Muscle of leg (tissue), 11 donors: Measurements from ENCODE around the gene GAPDHS. TPM values are rescaled to one million over a fixed set of nuclear protein-coding genes. Genes with fewer than 3 reads are reported as not detected.

Experiments
- DNase-seq: peaks from one replicate; pipeline ENCODE4 v3.0.0; 2013
- H3K27ac ChIP-seq: one replicate; pipeline ENCODE4 v1.5.1; 2013; ENCODE audit warnings: mild to moderate bottlenecking, low read length, control low read depth
- H3K27me3 ChIP-seq: one replicate; pipeline ENCODE4 v1.6.1; 2013; ENCODE audit warnings: low read length; ENCODE audit not compliant: control insufficient read depth, insufficient read depth
- H3K36me3 ChIP-seq: one replicate; pipeline ENCODE4 v1.6.1; 2013; ENCODE audit warnings: low read length; ENCODE audit not compliant: control insufficient read depth, insufficient read depth
- H3K4me1 ChIP-seq: one replicate; pipeline ENCODE4 v1.6.1; 2013; ENCODE audit warnings: low read length; ENCODE audit not compliant: control insufficient read depth, insufficient read depth
- H3K4me3 ChIP-seq: one replicate; pipeline ENCODE4 v1.5.1; 2013; ENCODE audit warnings: low read length, control low read depth
- H3K9me3 ChIP-seq: replicated peaks from 2 replicates; pipeline ENCODE4 v1.6.1; 2013; ENCODE audit warnings: low read depth, low read length; ENCODE audit not compliant: control insufficient read depth
- WGBS: methylation state at CpG from one replicate; pipeline ENCODE4 v1.1.5; 2013; ENCODE audit warnings: missing lambda C conversion rate; ENCODE audit not compliant: insufficient coverage; 5-methylcytosine and 5-hydroxymethylcytosine counted together
- polyA plus RNA-seq, 8 donors: library from polyadenylated mRNA; unstranded; fragments of 120-200 nt; gene quantifications; one replicate each; pipeline versions ENCODE4 v1.2.1 to v1.2.3, GENCODE V29; 2013; ENCODE audit warnings: inconsistent platforms in 1 of 8, low replicate concordance in 1 of 8; ENCODE audit not compliant: insufficient read length in 8 of 8, insufficient read depth in 1 of 8
- total RNA-seq: library from RNA; stranded (reverse); fragments of 120-200 nt; gene quantifications from one replicate; pipeline ENCODE4 v1.2.4, GENCODE V29; 2013

Gene GAPDHS
- total and polyA plus RNA-seq, 9 donors, result not detected

- DNase-seq, result no peak
- Histone ChIP-seq H3K9me3 (no peaks in the 10 kb centered on the region), H3K36me3 (no peaks in the 10 kb centered on the region), H3K27me3 (peaks cover 32% of the 10 kb centered on the region), H3K27ac (no peak within 1 kb of the TSS), H3K4me3 (no peak within 1 kb of the TSS), H3K4me1 (no peaks in the 10 kb centered on the region)
- 82% methylated on average over 7 of the region's 15 CpGs for WGBS
Measured at GRCh38 chr19:35563207-35563829, 30.1 kb downstream of the GAPDHS start, which contains the start of gene ATP4A. Gene ATP4A, minus strand, starts transcription at chr19:35563658. Its CDS starts 29 bp downstream, at chr19:35563629.

DNA sequence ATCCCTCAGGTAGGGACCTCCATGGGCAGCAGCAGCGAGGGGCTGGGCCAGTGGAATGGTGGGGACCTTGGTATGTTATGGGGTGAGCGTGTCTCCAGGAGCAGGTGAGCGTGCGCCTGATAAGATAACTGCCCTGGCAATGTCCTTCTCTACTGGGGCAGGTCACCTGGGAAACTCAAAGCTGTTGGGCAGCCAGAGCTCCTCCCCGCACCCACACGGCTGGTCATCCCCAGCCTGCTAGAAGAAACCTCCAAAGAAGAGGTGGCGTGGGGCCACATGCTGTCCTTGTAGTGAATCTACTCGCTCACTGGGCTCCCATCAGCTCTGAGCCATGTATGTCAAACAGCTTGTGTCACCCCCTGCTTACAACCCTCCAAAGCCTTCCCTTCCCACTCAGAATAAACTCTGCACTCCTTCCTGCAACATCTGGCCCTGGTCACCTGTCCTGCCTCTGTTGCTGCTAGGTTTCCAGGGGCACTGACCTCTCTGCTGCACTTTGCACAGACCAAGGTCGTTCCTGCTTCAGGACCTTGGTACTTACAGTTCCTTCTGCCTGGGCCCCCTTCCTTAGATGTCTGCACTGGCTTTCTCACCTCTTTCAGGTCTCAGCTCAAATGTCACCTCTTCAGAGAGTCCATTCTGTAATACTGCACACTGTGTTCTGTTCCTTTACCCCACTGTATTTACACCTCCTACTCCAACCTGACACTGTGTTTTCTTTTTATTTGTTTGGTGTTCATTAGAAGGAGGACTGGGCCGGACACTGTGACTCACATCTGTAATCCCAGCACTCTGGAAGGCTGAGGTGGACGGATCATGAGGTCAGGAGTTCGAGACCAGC is 32.0 kb downstream of the GAPDHS start:
- Histone ChIP-seq H3K9me3 (no peaks in the 10 kb centered on the region), H3K4me3 (no peak overlapping the region), H3K36me3 (no peaks in the 10 kb centered on the region), H3K4me1 (no peaks in the 10 kb centered on the region), H3K27me3 (peaks cover 14% of the 10 kb centered on the region), H3K27ac (no peak overlapping the region)
- 80% methylated on average over 8 of the region's 12 CpGs for WGBS
- no peak for DNase-seq

DNA sequence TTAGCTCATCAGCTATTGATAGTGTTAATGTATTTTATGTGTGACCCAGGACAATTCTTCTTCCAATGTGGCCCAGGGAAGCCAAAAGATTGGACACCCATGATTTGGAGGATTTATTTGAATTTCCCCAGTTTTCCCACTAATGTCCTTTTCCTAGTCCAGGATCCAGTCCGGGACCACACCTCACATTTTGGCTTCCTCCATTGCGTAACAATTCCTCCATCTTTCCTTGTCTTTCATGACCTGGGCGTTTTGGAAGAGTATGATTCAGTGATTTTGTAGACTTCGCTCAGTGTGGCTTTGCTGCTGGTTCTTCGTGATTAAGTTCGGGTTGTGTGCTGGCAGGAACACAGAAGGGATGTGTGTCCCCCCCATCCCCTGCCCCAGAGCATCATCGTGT is 33.5 kb downstream of the GAPDHS start:
- Histone ChIP-seq H3K36me3 (no peaks in the 10 kb centered on the region), H3K27me3 (peaks cover 5% of the 10 kb centered on the region), H3K4me1 (no peaks in the 10 kb centered on the region), H3K9me3 (no peaks in the 10 kb centered on the region), H3K4me3 (no peak overlapping the region), H3K27ac (no peak overlapping the region)
- DNase-seq, result no peak
- WGBS, result 70% methylated on average over 2 of the region's 7 CpGs

DNA sequence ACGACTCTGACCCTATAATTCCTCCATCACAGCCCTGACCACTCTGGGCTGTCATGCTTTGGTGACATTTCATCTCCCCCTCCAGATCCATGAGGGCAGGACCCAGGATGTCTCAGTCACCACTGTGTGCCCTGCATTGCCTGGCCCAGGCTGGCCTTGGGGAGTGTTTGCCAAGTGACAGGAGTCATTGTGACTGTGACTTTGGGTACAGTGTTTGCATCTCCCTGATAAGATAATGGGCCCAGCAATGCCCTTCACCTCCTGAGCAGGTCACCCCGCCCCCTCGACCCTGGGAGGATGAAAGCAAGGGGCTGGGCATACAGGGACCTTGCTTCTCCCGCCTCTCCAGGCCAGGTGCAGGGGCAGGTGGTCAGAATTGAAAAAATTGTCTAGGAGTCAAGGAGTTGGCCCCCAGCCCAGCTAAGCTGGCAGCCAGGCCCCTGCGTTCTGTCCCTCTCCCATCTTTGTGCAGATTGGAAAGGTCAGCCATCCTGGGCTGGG is 36.1 kb downstream of the GAPDHS start:
- DNase-seq, result no peak
- no peak overlapping the region for H3K4me3 ChIP-seq
- H3K27me3 ChIP-seq, result peaks cover 2% of the 10 kb centered on the region
- no peaks in the 10 kb centered on the region for H3K4me1 ChIP-seq
- H3K27ac ChIP-seq, result no peak overlapping the region
- H3K36me3 ChIP-seq, result no peaks in the 10 kb centered on the region
- 60% methylated on average over 5 of the region's 5 CpGs for WGBS
- H3K9me3 ChIP-seq, result no peaks in the 10 kb centered on the region

DNA sequence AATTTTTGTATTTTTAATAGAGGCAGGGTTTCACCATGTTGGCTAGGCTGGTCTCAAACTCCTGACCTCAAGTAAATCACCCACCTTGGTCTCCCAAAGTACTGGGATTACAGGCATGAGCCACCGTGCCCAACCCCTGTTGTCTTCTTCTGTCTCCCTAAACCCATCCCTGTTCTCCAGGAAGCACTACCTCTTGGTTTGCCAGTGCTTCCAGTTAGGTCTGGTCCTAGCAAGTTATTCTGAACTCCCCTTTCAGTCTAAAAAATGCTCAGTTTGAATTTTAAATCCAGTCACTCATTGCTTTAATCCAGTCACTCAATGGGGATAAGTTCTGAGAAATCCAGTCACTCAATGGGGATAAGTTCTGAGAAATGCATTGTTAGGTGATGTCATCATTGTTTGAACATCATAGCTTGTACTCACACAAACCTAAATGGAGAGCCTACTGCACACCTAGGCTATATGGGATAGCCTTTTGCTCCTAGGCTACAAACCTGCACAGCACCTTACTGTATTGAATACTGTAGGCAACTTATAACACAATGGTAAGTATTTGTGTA is 38.2 kb downstream of the GAPDHS start:
- Histone ChIP-seq H3K4me1 (no peaks in the 10 kb centered on the region), H3K4me3 (no peak overlapping the region), H3K27ac (no peak overlapping the region), H3K27me3 (peaks cover 2% of the 10 kb centered on the region), H3K36me3 (no peaks in the 10 kb centered on the region), H3K9me3 (peaks cover 10% of the 10 kb centered on the region)
- no peak for DNase-seq
- 89% methylated on average over 1 of the region's 1 CpG for WGBS

DNA sequence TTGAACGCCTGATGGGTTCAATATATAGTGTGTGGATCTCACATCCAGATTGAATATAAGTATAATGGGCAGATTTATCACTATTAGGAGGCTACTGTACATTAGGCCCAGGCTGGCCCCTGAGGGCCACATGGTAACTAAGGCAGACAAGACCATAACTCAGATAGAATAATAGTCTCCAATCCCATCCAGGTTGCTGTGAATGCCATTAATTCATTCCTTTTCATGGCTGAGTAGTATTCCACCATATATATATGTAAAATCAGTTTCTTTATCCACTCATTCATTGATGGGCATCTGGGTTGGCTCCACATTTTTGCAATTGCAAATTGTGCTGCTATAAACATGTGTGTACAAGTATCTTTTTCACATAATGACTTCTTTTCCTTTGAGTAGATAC is 44.7 kb downstream of the GAPDHS start:
- Histone ChIP-seq H3K4me3 (no peak overlapping the region), H3K27me3 (no peaks in the 10 kb centered on the region), H3K4me1 (no peaks in the 10 kb centered on the region), H3K27ac (no peak overlapping the region), H3K9me3 (peaks cover 15% of the 10 kb centered on the region), H3K36me3 (no peaks in the 10 kb centered on the region)
- WGBS, result no CpG with 5 or more reads among the region's 1 CpG
- DNase-seq, result no peak

DNA sequence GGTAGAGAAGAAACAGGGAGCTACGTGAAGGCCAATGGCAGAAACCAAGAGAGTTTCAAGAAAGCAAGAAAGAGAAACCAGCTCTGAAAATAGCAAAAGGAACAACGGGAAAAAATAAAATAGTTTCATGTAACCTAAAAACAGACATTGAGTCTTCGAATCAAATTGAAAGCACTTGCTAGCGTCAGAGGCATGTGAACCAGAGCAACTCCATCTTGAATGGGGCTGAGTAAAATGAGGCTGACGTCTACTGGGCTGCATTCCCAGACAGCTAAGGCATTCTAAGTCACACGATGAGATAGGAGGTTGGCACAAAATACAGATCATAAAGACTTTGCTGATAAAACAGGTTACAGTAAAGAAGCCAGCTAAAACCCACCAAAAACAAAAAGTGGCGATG is 45.5 kb downstream of the GAPDHS start:
- Histone ChIP-seq H3K9me3 (peaks cover 15% of the 10 kb centered on the region), H3K36me3 (no peaks in the 10 kb centered on the region), H3K4me1 (no peaks in the 10 kb centered on the region), H3K4me3 (no peak overlapping the region), H3K27me3 (no peaks in the 10 kb centered on the region), H3K27ac (no peak overlapping the region)
- WGBS, result 77% methylated on average over 4 of the region's 7 CpGs
- DNase-seq, result no peak

- H3K4me1 ChIP-seq, result no peaks in the 10 kb centered on the region
- WGBS, result no CpG with 5 or more reads among the region's 1 CpG
- peaks cover 2% of the 10 kb centered on the region for H3K9me3 ChIP-seq
- peaks cover 2% of the 10 kb centered on the region for H3K27me3 ChIP-seq
- no peak overlapping the region for H3K4me3 ChIP-seq
- DNase-seq, result no peak
- no peaks in the 10 kb centered on the region for H3K36me3 ChIP-seq
- no peak overlapping the region for H3K27ac ChIP-seq
Measured at GRCh38 chr19:35582760-35583159, 49.5 kb downstream of the GAPDHS start.

DNA sequence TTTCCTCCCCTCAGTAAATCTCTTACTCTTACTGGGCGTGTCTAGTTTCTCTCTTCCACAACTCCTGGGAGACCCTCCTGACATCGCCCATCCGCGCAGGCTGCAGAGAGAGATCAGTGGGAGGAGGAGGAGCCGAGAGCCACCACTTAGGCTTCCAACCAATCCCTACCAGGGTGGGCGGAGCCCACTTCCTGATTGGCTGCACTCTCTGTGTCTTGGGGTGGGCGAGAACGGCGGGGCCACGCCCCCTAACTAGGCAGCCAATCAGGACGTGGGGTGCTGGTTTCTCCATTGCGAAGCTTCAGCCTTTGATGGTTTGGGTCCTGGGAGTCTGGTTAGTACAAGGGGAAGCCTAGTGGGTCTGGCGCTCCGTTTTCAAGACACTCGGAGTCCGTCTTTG is 52.6 kb downstream of the GAPDHS start, which contains the start of gene PMIS2:
Gene PMIS2, plus strand, starts transcription at position 326 of the 400 bp plus-strand sequence. CDS start 87 bp downstream, outside the sequence.
- Histone ChIP-seq H3K27me3 (peaks cover 2% of the 10 kb centered on the region), H3K4me3 (no peak within 1 kb of the TSS), H3K9me3 (no peaks in the 10 kb centered on the region), H3K4me1 (no peaks in the 10 kb centered on the region), H3K27ac (no peak within 1 kb of the TSS), H3K36me3 (no peaks in the 10 kb centered on the region)
- DNase-seq, result no peak
- WGBS, result 32% methylated on average over 11 of the region's 16 CpGs

GRCh38 chr19:35587321-35587720 is 54.1 kb downstream of the GAPDHS start:
- no peaks in the 10 kb centered on the region for H3K9me3 ChIP-seq
- WGBS, result no CpG with 5 or more reads among the region's 1 CpG
- peaks cover 2% of the 10 kb centered on the region for H3K27me3 ChIP-seq
- H3K4me1 ChIP-seq, result no peaks in the 10 kb centered on the region
- no peak for DNase-seq
- no peak overlapping the region for H3K27ac ChIP-seq
- no peaks in the 10 kb centered on the region for H3K36me3 ChIP-seq
- no peak overlapping the region for H3K4me3 ChIP-seq
